ENCODE results near the gene CBR3. TPM values are rescaled to one million over a fixed set of nuclear protein-coding genes. Genes with fewer than 3 reads are reported as not detected.
A peak's percentile ranks its signal among the peaks of the same experiment; 100 is the strongest.

CBR3 gene
- total and polyA plus RNA-seq, 9 of the 15 experiments (the other 6 are each of a cell fraction or from before 2014, with no cell fraction given) = not detected

DNA sequence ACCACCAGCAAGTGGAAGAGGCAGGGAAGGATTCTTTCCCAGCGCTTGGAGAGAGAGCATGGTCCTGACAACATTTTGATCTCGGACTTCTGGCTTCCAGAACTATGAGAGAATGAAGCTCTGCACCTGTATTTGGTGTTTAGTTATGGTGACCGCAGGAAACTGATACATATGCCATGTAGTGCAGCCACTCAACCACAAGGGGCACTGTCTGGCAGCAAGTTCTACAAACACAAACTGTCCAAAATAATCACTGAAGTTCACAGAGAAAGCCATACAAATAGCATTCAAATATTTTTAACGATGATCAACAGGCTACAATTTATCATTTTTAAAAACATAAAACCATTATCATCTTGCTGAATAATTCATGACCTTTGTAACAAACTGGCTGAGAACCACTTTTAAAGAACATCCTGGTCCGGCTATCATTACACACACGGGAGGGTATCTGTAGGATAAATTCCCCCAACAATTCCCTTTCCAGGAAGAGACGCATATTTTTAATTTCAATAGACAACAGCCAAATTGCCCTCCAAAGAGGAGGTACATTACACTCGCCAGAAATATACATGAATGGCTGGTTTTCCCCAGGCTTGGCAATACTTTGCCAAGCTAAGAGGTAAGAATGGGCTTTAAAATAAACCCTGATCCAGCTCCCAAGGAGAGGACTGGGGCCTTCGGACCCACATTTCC, 9.2 kb upstream of the CBR3 start:
- POLR2A ChIA-PET = interaction anchor here (1.4 kb wide), 1 partner anchor 25 kb away, joined by 4 read pairs; no protein-coding TSS in a partner anchor
- WGBS (ENCODE audit: insufficient coverage, low coverage, missing lambda C conversion rate) = 12% methylated on average over 9 of the region's 9 CpGs
- H3K27me3 ChIP-seq (ENCODE audit: control insufficient read depth in 2 of 2, insufficient read depth in 2 of 2, low read length in 2 of 2) = peaks cover 19 to 42% of the 10 kb centered on the region in 2 experiments
- FAIRE-seq (peak; percentile 96), ATAC-seq (peak; percentile 73), DNase-seq (ENCODE audit: extremely low read depth in 1 of 4, low spot score in 3 of 4) (peak; percentile 58 to 70 (median 66))
- no peak overlapping the region for H3K9ac ChIP-seq (ENCODE audit: insufficient read depth in 1 of 2, low read depth in 2 of 2, low read length in 2 of 2)
- H3K9me3 ChIP-seq (replicated peaks; ENCODE audit: control insufficient read depth, insufficient read depth, low read depth, low read length) = no peaks in the 10 kb centered on the region
- peaks cover 0 to 4% of the 10 kb centered on the region in 2 experiments; a peak in 1 of 5 replicates for H3K4me1 ChIP-seq (replicated peaks in 1 of 2; ENCODE audit: control insufficient read depth in 2 of 2, insufficient read depth in 2 of 2, low read length in 2 of 2)
- no peaks in the 10 kb centered on the region for H3K79me2 ChIP-seq (ENCODE audit: control insufficient read depth, insufficient read depth, low read length)
- H3K9me1 ChIP-seq (ENCODE audit: control insufficient read depth, insufficient read depth, low read length) = no peaks in the 10 kb centered on the region
- no peak overlapping the region for H3K4me3 ChIP-seq
- no peak overlapping the region for H3K27ac ChIP-seq (ENCODE audit: extremely low read depth, low read depth, low read length)
- no peak overlapping the region for H3K4me2 ChIP-seq (ENCODE audit: insufficient read depth, low read length)
- in situ Hi-C loops (cut with MboI) (no loop called here), intact Hi-C loops (cut with micrococcal nuclease) (loop anchor here (5.0 kb wide), 1 partner anchor 262 kb away; the partner anchor contains the start of gene CHAF1B)
- CTCF ChIA-PET (ENCODE audit: low intra/inter-chr PET ratio) = interaction anchor here (1.3 kb wide), 1 partner anchor 84 kb away, joined by 7 read pairs; no protein-coding TSS in a partner anchor
- BruUV-seq (replicated peaks) = no TSS peak
- H3K36me3 ChIP-seq (ENCODE audit: control insufficient read depth, insufficient read depth, low read length) = no peaks in the 10 kb centered on the region
- 0 out of 2 replicates have a peak, but pooled peaks cover 3% of the 10 kb centered on the region for H4K20me1 ChIP-seq (replicated peaks; ENCODE audit: control insufficient read depth, insufficient read depth, low read length)
- H2AFZ ChIP-seq (ENCODE audit: low read depth, low read length) = no peak overlapping the region
- TF ChIP-seq RUNX1 (IDR thresholded peaks at IDR 0.05; ENCODE audit: low read depth) (no peak), NCOR1 (IDR thresholded peaks at IDR 0.05) (no peak), CTBP1 (IDR thresholded peaks at IDR 0.05; ENCODE audit: borderline replicate concordance) (no peak), BDP1 (IDR thresholded peaks at IDR 0.05; ENCODE audit: insufficient read depth, insufficient read length) (no peak), CBFA2T3 (IDR thresholded peaks at IDR 0.05) (no peak), ESRRA (IDR thresholded peaks at IDR 0.05; ENCODE audit: borderline replicate concordance, low read depth) (peak; percentile 50; the same call in 1 of the 2 replicates), ETV1 (tag; conservative IDR thresholded peaks at IDR 0.05; ENCODE audit: low read depth) (0 out of 2 replicates have a peak, but pooled peaks have one; percentile 26), ELF1 (tag; IDR thresholded peaks at IDR 0.05) (no peak), ZNF140 (CRISPR knock-in tag; IDR thresholded peaks at IDR 0.05) (no peak), SMARCB1 (IDR thresholded peaks at IDR 0.05; ENCODE audit: insufficient read length, low read depth) (no peak), GABPB1 (CRISPR knock-in tag; IDR thresholded peaks at IDR 0.05) (no peak), E2F3 (CRISPR knock-in tag; IDR thresholded peaks at IDR 0.05) (no peak), MYC (IDR thresholded peaks at IDR 0.05; ENCODE audit: low read depth, low read length) (no peak), MYC (CRISPR knock-in tag; IDR thresholded peaks at IDR 0.05; ENCODE audit: borderline replicate concordance, low read depth) (no peak), ZNF589 (CRISPR knock-in tag; IDR thresholded peaks at IDR 0.05; ENCODE audit: low read depth) (no peak), WHSC1 (IDR thresholded peaks at IDR 0.05; ENCODE audit: low read length) (no peak), ZNF551 (CRISPR knock-in tag; IDR thresholded peaks at IDR 0.05) (no peak)
- TF ChIP-seq, protein P1, sequence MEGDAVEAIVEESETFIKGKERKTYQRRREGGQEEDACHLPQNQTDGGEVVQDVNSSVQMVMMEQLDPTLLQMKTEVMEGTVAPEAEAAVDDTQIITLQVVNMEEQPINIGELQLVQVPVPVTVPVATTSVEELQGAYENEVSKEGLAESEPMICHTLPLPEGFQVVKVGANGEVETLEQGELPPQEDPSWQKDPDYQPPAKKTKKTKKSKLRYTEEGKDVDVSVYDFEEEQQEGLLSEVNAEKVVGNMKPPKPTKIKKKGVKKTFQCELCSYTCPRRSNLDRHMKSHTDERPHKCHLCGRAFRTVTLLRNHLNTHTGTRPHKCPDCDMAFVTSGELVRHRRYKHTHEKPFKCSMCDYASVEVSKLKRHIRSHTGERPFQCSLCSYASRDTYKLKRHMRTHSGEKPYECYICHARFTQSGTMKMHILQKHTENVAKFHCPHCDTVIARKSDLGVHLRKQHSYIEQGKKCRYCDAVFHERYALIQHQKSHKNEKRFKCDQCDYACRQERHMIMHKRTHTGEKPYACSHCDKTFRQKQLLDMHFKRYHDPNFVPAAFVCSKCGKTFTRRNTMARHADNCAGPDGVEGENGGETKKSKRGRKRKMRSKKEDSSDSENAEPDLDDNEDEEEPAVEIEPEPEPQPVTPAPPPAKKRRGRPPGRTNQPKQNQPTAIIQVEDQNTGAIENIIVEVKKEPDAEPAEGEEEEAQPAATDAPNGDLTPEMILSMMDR (IDR thresholded peaks at IDR 0.05 in 2 of 3, conservative IDR thresholded peaks at IDR 0.05 in 1 of 3; ENCODE audit: insufficient read depth in 2 of 3, low read depth in 1 of 3, low read length in 3 of 3) = peak; percentile 82 to 95 (median 92)
- TF ChIP-seq, protein P2, sequence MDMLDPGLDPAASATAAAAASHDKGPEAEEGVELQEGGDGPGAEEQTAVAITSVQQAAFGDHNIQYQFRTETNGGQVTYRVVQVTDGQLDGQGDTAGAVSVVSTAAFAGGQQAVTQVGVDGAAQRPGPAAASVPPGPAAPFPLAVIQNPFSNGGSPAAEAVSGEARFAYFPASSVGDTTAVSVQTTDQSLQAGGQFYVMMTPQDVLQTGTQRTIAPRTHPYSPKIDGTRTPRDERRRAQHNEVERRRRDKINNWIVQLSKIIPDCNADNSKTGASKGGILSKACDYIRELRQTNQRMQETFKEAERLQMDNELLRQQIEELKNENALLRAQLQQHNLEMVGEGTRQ (CRISPR knock-in tag; IDR thresholded peaks at IDR 0.05) = no peak
- TF ChIP-seq, protein P3, sequence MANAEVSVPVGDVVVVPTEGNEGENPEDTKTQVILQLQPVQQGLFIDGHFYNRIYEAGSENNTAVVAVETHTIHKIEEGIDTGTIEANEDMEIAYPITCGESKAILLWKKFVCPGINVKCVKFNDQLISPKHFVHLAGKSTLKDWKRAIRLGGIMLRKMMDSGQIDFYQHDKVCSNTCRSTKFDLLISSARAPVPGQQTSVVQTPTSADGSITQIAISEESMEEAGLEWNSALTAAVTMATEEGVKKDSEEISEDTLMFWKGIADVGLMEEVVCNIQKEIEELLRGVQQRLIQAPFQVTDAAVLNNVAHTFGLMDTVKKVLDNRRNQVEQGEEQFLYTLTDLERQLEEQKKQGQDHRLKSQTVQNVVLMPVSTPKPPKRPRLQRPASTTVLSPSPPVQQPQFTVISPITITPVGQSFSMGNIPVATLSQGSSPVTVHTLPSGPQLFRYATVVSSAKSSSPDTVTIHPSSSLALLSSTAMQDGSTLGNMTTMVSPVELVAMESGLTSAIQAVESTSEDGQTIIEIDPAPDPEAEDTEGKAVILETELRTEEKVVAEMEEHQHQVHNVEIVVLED (CRISPR knock-in tag; IDR thresholded peaks at IDR 0.05) = no peak

Data from K562 (cell line).